ENCODE measurements around the gene ZNF622.

Gene ZNF622, protein sequence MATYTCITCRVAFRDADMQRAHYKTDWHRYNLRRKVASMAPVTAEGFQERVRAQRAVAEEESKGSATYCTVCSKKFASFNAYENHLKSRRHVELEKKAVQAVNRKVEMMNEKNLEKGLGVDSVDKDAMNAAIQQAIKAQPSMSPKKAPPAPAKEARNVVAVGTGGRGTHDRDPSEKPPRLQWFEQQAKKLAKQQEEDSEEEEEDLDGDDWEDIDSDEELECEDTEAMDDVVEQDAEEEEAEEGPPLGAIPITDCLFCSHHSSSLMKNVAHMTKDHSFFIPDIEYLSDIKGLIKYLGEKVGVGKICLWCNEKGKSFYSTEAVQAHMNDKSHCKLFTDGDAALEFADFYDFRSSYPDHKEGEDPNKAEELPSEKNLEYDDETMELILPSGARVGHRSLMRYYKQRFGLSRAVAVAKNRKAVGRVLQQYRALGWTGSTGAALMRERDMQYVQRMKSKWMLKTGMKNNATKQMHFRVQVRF

DNA sequence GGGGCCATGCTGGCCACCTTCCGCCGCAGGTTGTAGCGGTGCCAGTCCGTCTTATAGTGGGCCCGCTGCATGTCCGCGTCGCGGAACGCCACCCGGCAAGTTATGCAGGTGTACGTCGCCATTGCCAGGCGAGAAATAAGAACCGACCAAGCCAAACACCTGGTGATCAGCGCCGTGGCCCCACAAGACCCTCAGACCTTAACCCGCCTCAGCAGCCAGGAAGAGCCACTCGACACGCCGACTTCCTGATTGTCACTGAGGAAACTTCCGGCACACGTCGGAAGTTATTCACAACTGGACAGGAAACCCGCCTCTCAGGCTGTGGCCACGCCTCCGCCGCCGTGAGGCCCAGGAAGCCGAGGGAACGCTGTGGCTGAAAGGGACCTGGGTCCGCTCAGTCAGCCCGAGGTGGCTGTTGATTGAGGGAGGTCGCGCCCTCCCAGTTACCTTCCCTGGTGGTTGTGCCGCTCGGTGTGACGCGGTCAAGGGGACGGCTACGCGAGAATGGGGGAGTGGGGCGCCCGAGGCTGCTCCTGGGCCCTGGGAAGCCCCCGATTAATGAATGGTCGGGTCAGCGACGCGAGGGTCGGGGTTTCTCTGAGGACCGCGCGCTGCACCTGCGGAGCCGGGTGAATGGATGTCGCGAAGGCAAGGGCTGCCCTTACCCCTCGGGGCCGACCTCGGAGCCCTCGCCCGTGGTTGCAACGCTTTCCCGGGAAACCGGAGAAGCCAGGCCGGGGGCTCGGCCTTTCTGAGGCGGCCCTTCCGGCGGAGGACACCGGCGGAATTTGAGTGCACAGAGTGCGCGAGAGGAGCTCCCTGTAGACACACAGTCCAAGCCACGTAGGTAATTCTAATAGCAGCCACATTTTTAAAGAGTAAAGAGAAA is at the start of gene ZNF622:
Gene ZNF622 (minus strand): TSS at position 257 of the 889 bp plus-strand sequence. CDS start 135 bp downstream, at position 122.
- Histone ChIP-seq H3K9me3 (ENCODE audit: control insufficient read depth, insufficient read depth, low read depth, low read length) (no peaks in the 10 kb centered on the region), H3K27me3 (ENCODE audit: control insufficient read depth, insufficient read depth, low read length) (no peaks in the 10 kb centered on the region), H3K27ac (ENCODE audit: low read depth, low read length) (peak within 1 kb of the TSS; percentile 49), H3K36me3 (ENCODE audit: control insufficient read depth, insufficient read depth, low read length) (peaks cover 27% of the 10 kb centered on the region), H3K4me1 (ENCODE audit: control insufficient read depth, insufficient read depth, low read length) (peaks cover 11% of the 10 kb centered on the region), H3K9ac (ENCODE audit: low read length) (peak within 1 kb of the TSS; percentile 89), H3K4me3 (ENCODE audit: low read depth, low read length) (peak within 1 kb of the TSS; percentile 92)

DNA sequence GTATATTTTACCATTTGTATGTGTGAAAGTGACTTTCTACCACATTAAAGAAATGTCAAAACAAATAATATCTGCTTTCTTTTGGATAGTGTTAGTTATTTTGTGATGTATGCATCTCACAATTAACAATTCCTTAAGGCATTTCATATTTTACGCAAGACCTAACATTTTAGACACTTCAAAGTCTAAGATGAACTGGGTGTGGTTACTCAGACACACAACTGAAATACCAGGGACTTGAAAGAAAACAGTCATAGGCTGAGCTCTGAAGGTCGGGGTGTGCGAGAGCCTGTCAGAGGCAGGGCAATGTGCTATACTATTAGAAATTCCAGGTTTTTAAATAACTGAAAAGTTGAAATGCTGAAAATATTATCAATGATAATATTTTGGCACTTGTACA is 44.5 kb upstream of the ZNF622 start:
- no peak overlapping the region for H3K9ac ChIP-seq (ENCODE audit: low read length)
- H3K27ac ChIP-seq (ENCODE audit: low read depth, low read length): no peak overlapping the region
- no peaks in the 10 kb centered on the region for H3K27me3 ChIP-seq (ENCODE audit: control insufficient read depth, insufficient read depth, low read length)
- H3K36me3 ChIP-seq (ENCODE audit: control insufficient read depth, insufficient read depth, low read length): no peaks in the 10 kb centered on the region
- H3K4me3 ChIP-seq (ENCODE audit: low read depth, low read length): no peak overlapping the region
- no peaks in the 10 kb centered on the region for H3K9me3 ChIP-seq (ENCODE audit: control insufficient read depth, insufficient read depth, low read depth, low read length)
- peaks cover 11% of the 10 kb centered on the region for H3K4me1 ChIP-seq (ENCODE audit: control insufficient read depth, insufficient read depth, low read length)

DNA sequence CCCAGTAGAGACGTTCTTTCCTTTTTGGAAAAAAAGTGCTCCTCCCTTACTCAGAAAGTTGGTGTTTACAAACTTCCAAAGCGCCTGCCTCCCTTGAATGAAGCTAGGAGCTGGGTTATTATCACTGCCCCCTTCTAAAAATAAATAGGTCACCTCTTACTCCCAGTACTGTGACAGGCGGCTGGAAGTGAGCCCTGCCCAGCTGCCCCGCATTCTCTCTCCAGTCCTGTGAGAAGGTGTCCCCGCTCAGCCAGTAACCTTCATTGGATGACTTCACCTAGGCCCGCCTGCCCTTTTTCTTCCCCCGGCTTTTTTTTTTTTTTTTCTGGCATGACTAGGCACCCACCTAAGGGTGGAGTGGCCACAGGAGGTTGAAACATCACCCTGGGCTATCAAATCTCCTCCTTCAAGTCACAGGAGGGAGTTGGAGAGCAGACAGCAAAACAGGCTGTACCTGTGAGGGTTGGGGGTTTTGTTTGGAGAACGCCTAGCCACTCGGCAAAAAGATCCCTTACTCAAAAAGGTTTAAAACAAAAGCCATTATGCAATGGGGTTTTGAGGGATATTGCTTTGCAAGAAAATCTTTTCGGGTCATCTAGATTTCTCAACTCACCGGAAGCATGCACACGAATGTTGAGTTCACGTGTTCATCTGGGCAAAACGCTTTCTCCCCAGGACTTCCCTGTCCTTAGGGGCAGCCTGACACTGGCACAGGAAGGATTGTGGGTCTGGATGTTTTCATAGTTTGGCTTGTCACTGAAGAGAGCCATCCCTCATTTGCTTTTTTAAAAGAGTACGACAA is 43.3 kb upstream of the ZNF622 start:
- peaks cover 11% of the 10 kb centered on the region for H3K4me1 ChIP-seq (ENCODE audit: control insufficient read depth, insufficient read depth, low read length)
- peak overlapping the region; percentile 23; the same call in 1 of the 2 replicates for H3K4me3 ChIP-seq (ENCODE audit: low read depth, low read length)
- H3K9me3 ChIP-seq (ENCODE audit: control insufficient read depth, insufficient read depth, low read depth, low read length): no peaks in the 10 kb centered on the region
- H3K27me3 ChIP-seq (ENCODE audit: control insufficient read depth, insufficient read depth, low read length): no peaks in the 10 kb centered on the region
- H3K9ac ChIP-seq (ENCODE audit: low read length): no peak overlapping the region
- no peak overlapping the region for H3K27ac ChIP-seq (ENCODE audit: low read depth, low read length)
- H3K36me3 ChIP-seq (ENCODE audit: control insufficient read depth, insufficient read depth, low read length): no peaks in the 10 kb centered on the region

DNA sequence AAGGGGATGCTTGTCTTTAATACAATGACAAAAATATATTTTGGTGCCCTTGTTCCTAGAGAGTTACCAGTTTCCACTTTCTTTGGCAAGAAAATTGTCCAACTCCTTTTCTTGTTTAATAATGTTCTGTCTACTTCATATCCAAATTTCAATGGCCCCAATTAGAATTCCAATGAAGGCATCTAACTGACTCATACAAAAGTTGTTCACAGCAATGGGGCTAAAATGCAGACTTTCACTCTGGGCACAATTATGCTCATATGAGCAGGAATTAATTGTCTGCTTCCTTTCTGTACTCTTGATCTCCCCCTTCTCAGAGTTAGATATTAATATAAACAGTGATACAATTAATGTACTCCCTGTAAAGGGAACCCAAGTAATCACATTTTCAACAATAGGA is 42.1 kb upstream of the ZNF622 start:
- no peak overlapping the region for H3K27ac ChIP-seq (ENCODE audit: low read depth, low read length)
- no peak overlapping the region for H3K9ac ChIP-seq (ENCODE audit: low read length)
- no peaks in the 10 kb centered on the region for H3K9me3 ChIP-seq (ENCODE audit: control insufficient read depth, insufficient read depth, low read depth, low read length)
- peaks cover 11% of the 10 kb centered on the region for H3K4me1 ChIP-seq (ENCODE audit: control insufficient read depth, insufficient read depth, low read length)
- no peaks in the 10 kb centered on the region for H3K36me3 ChIP-seq (ENCODE audit: control insufficient read depth, insufficient read depth, low read length)
- H3K27me3 ChIP-seq (ENCODE audit: control insufficient read depth, insufficient read depth, low read length): no peaks in the 10 kb centered on the region
- no peak overlapping the region for H3K4me3 ChIP-seq (ENCODE audit: low read depth, low read length)

DNA sequence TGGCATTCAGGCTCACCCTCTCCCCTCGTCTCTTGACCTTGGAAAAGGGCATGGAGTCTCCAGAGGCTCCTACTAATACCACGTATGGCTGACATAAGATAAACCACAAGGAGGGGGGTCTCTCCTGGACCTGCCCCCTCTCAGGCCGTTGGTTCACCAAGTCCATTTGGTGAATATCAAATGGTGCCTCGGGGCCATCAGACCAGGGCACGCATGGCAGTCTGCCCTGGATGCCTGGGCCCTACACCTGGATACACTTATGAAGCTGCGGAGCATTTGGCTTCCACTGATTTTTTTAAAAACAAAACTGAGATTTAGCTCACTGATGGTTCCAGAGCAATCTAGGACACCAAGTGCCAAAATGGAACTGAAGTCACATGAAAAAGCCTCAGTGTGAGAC is 40.3 kb upstream of the ZNF622 start:
- peaks cover 11% of the 10 kb centered on the region for H3K4me1 ChIP-seq (ENCODE audit: control insufficient read depth, insufficient read depth, low read length)
- no peak overlapping the region for H3K4me3 ChIP-seq (ENCODE audit: low read depth, low read length)
- H3K36me3 ChIP-seq (ENCODE audit: control insufficient read depth, insufficient read depth, low read length): no peaks in the 10 kb centered on the region
- no peak overlapping the region for H3K9ac ChIP-seq (ENCODE audit: low read length)
- H3K9me3 ChIP-seq (ENCODE audit: control insufficient read depth, insufficient read depth, low read depth, low read length): no peaks in the 10 kb centered on the region
- no peak overlapping the region for H3K27ac ChIP-seq (ENCODE audit: low read depth, low read length)
- no peaks in the 10 kb centered on the region for H3K27me3 ChIP-seq (ENCODE audit: control insufficient read depth, insufficient read depth, low read length)

DNA sequence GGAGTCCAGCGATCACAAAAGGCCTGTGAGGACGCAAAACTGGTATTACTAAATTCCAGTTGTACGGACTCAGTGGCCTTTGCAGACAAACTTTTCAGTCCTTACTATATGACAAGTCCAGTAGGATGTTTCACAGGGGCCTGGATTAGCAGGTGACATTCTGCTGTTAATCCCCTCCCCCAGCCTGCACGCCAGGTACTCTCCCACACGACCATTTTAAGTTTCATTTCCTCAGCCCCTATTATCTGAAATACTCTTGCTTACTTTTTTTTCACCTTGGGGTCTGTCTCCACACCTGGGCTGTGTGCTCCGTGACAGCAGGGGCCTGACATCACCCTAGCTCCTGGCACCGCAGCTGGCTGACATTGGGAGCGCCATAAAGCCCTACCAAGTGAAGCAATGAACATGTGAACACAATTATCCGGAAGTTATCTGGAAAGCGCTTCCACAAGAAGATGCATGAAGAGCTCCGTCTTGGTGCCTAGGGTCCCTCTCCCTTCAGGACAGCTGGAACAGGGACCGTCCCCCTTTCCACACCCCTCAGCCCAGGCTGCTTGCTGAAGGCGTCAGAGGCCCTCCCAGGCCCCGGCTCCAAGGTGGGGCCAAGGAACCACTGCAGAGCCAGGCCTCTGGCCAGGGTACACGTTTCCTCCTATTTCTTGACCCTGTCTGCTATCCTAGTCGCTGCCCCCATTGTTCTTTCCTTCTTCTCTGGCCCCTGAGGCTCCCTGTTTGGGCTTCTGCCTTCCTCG is 39.7 kb upstream of the ZNF622 start:
- H3K4me1 ChIP-seq (ENCODE audit: control insufficient read depth, insufficient read depth, low read length): peaks cover 11% of the 10 kb centered on the region

DNA sequence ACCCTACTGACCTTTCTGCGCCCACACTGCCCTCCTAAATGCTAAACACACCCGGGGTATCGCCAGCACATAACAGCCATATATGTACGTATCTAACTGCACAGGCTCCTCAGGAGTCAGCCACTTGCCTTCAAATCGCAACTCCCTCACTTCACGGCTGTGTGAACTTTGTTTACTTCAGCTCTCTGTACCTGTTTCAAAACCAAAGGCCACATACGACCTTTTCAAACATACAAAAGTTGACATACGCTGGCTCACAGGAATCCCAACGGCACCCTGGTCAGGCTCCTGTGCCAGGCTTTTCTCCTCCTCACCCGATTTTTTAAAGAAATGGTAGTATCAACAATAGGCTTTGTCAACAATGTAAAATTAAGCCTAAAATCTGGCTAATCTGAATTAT is 39.0 kb upstream of the ZNF622 start:
- no peaks in the 10 kb centered on the region for H3K27me3 ChIP-seq (ENCODE audit: control insufficient read depth, insufficient read depth, low read length)
- no peak overlapping the region for H3K27ac ChIP-seq (ENCODE audit: low read depth, low read length)
- no peaks in the 10 kb centered on the region for H3K36me3 ChIP-seq (ENCODE audit: control insufficient read depth, insufficient read depth, low read length)
- H3K4me1 ChIP-seq (ENCODE audit: control insufficient read depth, insufficient read depth, low read length): peaks cover 11% of the 10 kb centered on the region
- H3K9me3 ChIP-seq (ENCODE audit: control insufficient read depth, insufficient read depth, low read depth, low read length): no peaks in the 10 kb centered on the region; the same call in 1 of the 2 replicates
- no peak overlapping the region for H3K9ac ChIP-seq (ENCODE audit: low read length)
- no peak overlapping the region for H3K4me3 ChIP-seq (ENCODE audit: low read depth, low read length)

More for the DNA sequence above, 39.7 kb upstream of the ZNF622 start:
- no peak overlapping the region for H3K4me3 ChIP-seq (ENCODE audit: low read depth, low read length)
- H3K27me3 ChIP-seq (ENCODE audit: control insufficient read depth, insufficient read depth, low read length): no peaks in the 10 kb centered on the region
- no peaks in the 10 kb centered on the region for H3K36me3 ChIP-seq (ENCODE audit: control insufficient read depth, insufficient read depth, low read length)
- H3K27ac ChIP-seq (ENCODE audit: low read depth, low read length): no peak overlapping the region
- no peak overlapping the region for H3K9ac ChIP-seq (ENCODE audit: low read length)
- no peaks in the 10 kb centered on the region for H3K9me3 ChIP-seq (ENCODE audit: control insufficient read depth, insufficient read depth, low read depth, low read length)

DNA sequence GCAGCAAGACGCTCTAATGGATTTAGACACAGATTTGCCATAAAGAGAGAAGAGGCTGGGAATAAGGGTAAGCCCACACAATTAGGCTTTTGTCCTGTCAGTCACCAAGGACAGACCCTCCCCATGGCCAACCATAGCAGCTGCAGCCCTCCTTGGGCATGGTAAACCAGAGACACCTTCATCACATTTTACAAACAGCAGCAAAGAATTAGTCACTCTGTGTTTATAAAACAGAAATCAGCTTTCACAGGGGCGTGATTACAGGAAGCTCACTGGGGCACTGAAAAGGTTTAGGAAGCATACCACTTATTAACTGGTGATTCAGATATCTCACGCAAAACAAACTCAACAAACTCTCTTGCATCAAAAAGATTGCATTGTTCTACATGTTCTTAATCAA is 37.3 kb upstream of the ZNF622 start:
- H3K27ac ChIP-seq (ENCODE audit: low read depth, low read length): no peak overlapping the region
- H3K4me1 ChIP-seq (ENCODE audit: control insufficient read depth, insufficient read depth, low read length): no peaks in the 10 kb centered on the region
- H3K9me3 ChIP-seq (ENCODE audit: control insufficient read depth, insufficient read depth, low read depth, low read length): no peaks in the 10 kb centered on the region; the same call in 1 of the 2 replicates
- H3K4me3 ChIP-seq (ENCODE audit: low read depth, low read length): no peak overlapping the region
- no peak overlapping the region for H3K9ac ChIP-seq (ENCODE audit: low read length)
- no peaks in the 10 kb centered on the region for H3K27me3 ChIP-seq (ENCODE audit: control insufficient read depth, insufficient read depth, low read length)
- H3K36me3 ChIP-seq (ENCODE audit: control insufficient read depth, insufficient read depth, low read length): no peaks in the 10 kb centered on the region

DNA sequence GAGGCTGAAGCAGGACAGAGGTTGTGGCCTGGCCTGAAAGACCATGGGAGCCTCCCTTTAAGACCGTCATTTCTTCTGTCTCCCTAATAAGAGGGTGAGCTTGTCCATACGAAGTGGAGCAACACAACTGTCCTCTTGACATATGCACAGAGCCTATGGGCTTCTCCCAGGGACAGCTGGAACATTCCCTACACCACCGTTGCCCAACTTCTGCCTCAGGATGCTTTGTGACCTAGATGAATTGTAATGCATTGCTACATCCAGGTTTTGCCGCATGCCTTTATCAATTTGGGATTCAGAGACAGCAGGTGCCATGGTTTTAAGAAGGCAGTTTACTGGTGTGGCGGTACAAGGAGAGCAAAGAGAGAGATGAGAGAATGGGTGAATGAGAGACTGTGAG is 34.4 kb upstream of the ZNF622 start:
- H3K9ac ChIP-seq (ENCODE audit: low read length): no peak overlapping the region
- H3K27me3 ChIP-seq (ENCODE audit: control insufficient read depth, insufficient read depth, low read length): no peaks in the 10 kb centered on the region
- H3K4me1 ChIP-seq (ENCODE audit: control insufficient read depth, insufficient read depth, low read length): no peaks in the 10 kb centered on the region
- peaks cover 21% of the 10 kb centered on the region for H3K9me3 ChIP-seq (ENCODE audit: control insufficient read depth, insufficient read depth, low read depth, low read length)
- H3K27ac ChIP-seq (ENCODE audit: low read depth, low read length): no peak overlapping the region
- no peak overlapping the region for H3K4me3 ChIP-seq (ENCODE audit: low read depth, low read length)
- no peaks in the 10 kb centered on the region for H3K36me3 ChIP-seq (ENCODE audit: control insufficient read depth, insufficient read depth, low read length)

DNA sequence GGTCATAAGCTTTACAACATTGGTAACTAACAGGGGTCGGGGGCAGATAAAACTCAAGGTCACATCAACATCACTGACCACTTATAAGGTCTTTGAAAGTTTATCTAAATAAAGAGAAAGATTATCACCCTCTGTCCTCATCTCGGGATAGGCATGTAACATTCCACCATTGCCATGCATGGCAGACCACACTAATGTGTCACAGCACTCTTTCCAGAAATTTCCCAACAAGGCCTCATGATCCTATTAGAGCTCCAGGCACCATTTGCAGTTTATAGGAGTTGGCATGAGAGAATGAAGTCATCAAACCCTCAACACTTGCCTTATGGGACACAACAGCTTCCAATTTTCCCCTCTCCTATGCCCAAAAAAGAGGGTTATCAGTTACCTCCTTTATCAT is 31.9 kb upstream of the ZNF622 start:
- no peak overlapping the region for H3K4me3 ChIP-seq (ENCODE audit: low read depth, low read length)
- H3K36me3 ChIP-seq (ENCODE audit: control insufficient read depth, insufficient read depth, low read length): no peaks in the 10 kb centered on the region
- no peak overlapping the region for H3K9ac ChIP-seq (ENCODE audit: low read length)
- H3K4me1 ChIP-seq (ENCODE audit: control insufficient read depth, insufficient read depth, low read length): no peaks in the 10 kb centered on the region
- H3K27me3 ChIP-seq (ENCODE audit: control insufficient read depth, insufficient read depth, low read length): no peaks in the 10 kb centered on the region
- no peak overlapping the region for H3K27ac ChIP-seq (ENCODE audit: low read depth, low read length)
- peaks cover 35% of the 10 kb centered on the region for H3K9me3 ChIP-seq (ENCODE audit: control insufficient read depth, insufficient read depth, low read depth, low read length)
